IMR-90 (cell line): ENCODE measurements around the gene SAAL1. TPM values are rescaled to one million over a fixed set of nuclear protein-coding genes. Genes with fewer than 3 reads are reported as not detected.

Experiments used
- ATAC-seq: fragments of 200-7000 bp; cut with Tn5 transposase; 2 replicates; pipeline ENCODE4 v1.9.1; 2020; ENCODE audit warnings: low read depth, mild to moderate bottlenecking, moderate library complexity
- BruUV-seq: library from RNA; stranded (reverse); fragments of 400-500 nt; replicated peaks from 2 replicates; lab custom pipeline; 2021; lab: Mats Ljungman, UMichigan
- CTCF ChIA-PET: fragments of 300-600 bp; formaldehyde crosslinking; extraction: SDS; loops from one replicate; lab custom pipeline; 2021; ENCODE audit warnings: antibody characterized with exemption; lab: Yijun Ruan, JAX
- POLR2A ChIA-PET: fragments of 300-600 bp; sonication (Branson Sonifier 250); formaldehyde crosslinking; loops from one replicate; lab custom pipeline; 2022; ENCODE audit warnings: antibody characterized with exemption; ENCODE audit not compliant: unreplicated experiment; lab: Charles Lee
- DNase-seq: peaks from one replicate; pipeline ENCODE4 v3.0.0; 2013
- H2AFZ ChIP-seq: replicated peaks from 2 replicates; pipeline ENCODE3; 2013; ENCODE audit warnings: low read length, mild to moderate bottlenecking; ENCODE audit not compliant: poor library complexity
- H2AK5ac ChIP-seq: 2 replicates; pipeline ENCODE4 v1.6.1; 2013; ENCODE audit warnings: low read depth, low read length, inconsistent platforms
- H2AK9ac ChIP-seq: replicated peaks from 2 replicates; pipeline ENCODE3; 2013; ENCODE audit warnings: mild to moderate bottlenecking, low read depth, low read length, moderate library complexity; ENCODE audit not compliant: poor library complexity
- H2BK120ac ChIP-seq: 2 replicates; pipeline ENCODE4 v1.6.1; 2013; ENCODE audit warnings: low read depth, low read length, inconsistent platforms
- H2BK15ac ChIP-seq: 3 replicates; pipeline ENCODE4 v1.6.1; 2013; ENCODE audit warnings: low read depth, low read length, inconsistent platforms
- H2BK20ac ChIP-seq: 2 replicates; pipeline ENCODE4 v1.6.1; 2013; ENCODE audit warnings: low read depth, mild to moderate bottlenecking, inconsistent platforms, low read length, moderate library complexity
- H2BK5ac ChIP-seq: 2 replicates; pipeline ENCODE4 v1.6.1; 2013; ENCODE audit warnings: mild to moderate bottlenecking, low read depth, low read length, inconsistent platforms; ENCODE audit not compliant: poor library complexity, severe bottlenecking
- H3K14ac ChIP-seq: replicated peaks from 2 replicates; pipeline ENCODE4 v1.6.1; 2013; ENCODE audit warnings: low read depth, low read length, inconsistent platforms
- H3K18ac ChIP-seq: 2 replicates; pipeline ENCODE4 v1.6.1; 2013; ENCODE audit warnings: low read depth, low read length, control low read depth
- H3K23ac ChIP-seq: 2 replicates; pipeline ENCODE4 v1.6.1; 2013; ENCODE audit warnings: low read depth, low read length, inconsistent platforms
- H3K27ac ChIP-seq: 2 replicates; pipeline ENCODE4 v1.5.1; 2013; ENCODE audit warnings: mild to moderate bottlenecking, control low read depth, low read length; ENCODE audit not compliant: insufficient read depth
- H3K27me3 ChIP-seq: 2 replicates; pipeline ENCODE4 v1.6.1; 2013; ENCODE audit warnings: low read length; ENCODE audit not compliant: control insufficient read depth, insufficient read depth
- H3K36me3 ChIP-seq: 2 replicates; pipeline ENCODE4 v1.6.1; 2013; ENCODE audit warnings: low read length, mixed read lengths; ENCODE audit not compliant: control insufficient read depth, insufficient read depth
- H3K4ac ChIP-seq: 2 replicates; pipeline ENCODE4 v1.6.1; 2013; ENCODE audit warnings: low read depth, low read length, inconsistent platforms
- H3K4me1 ChIP-seq: 2 replicates; pipeline ENCODE4 v1.6.1; 2013; ENCODE audit warnings: low read length, mixed read lengths; ENCODE audit not compliant: control insufficient read depth, insufficient read depth
- H3K4me2 ChIP-seq: 2 replicates; pipeline ENCODE4 v1.6.1; 2013; ENCODE audit warnings: low read depth, mild to moderate bottlenecking, control low read depth, low read length, moderate library complexity
- H3K4me3 ChIP-seq: 2 replicates; pipeline ENCODE4 v1.5.1; 2013; ENCODE audit warnings: low read depth, mild to moderate bottlenecking, control low read depth, low read length, moderate library complexity; ENCODE audit not compliant: insufficient read depth
- H3K56ac ChIP-seq: 2 replicates; pipeline ENCODE4 v1.6.1; 2013; ENCODE audit warnings: low read length, inconsistent platforms; ENCODE audit not compliant: insufficient read depth; ENCODE audit errors: extremely low read depth
- H3K79me1 ChIP-seq, 2 experiments: 2 replicates each; pipeline ENCODE4 v1.6.1; 2013; ENCODE audit warnings: low read length in 2 of 2, inconsistent platforms in 1 of 2, low read depth in 1 of 2
- H3K9ac ChIP-seq: 2 replicates; pipeline ENCODE4 v1.6.1; 2013; ENCODE audit warnings: low read depth, low read length, control low read depth
- H3K9me1 ChIP-seq: 2 replicates; pipeline ENCODE4 v1.6.1; 2013; ENCODE audit warnings: low read length, inconsistent platforms; ENCODE audit not compliant: insufficient read depth
- H3K9me3 ChIP-seq: 2 replicates; pipeline ENCODE4 v1.6.1; 2013; ENCODE audit warnings: low read length; ENCODE audit not compliant: control insufficient read depth, insufficient read depth
- H4K20me1 ChIP-seq: 2 replicates; pipeline ENCODE4 v1.6.1; 2013; ENCODE audit warnings: low read length, inconsistent platforms; ENCODE audit not compliant: insufficient read depth
- H4K5ac ChIP-seq: 2 replicates; pipeline ENCODE4 v1.6.1; 2013; ENCODE audit warnings: mild to moderate bottlenecking, low read depth, low read length, control low read depth
- H4K8ac ChIP-seq, 2 experiments: 2 replicates each; pipeline ENCODE4 v1.6.1; 2013; ENCODE audit warnings: low read depth in 2 of 2, low read length in 2 of 2, control low read depth in 1 of 2, inconsistent platforms in 1 of 2
- H4K91ac ChIP-seq: 2 replicates; pipeline ENCODE4 v1.6.1; 2013; ENCODE audit warnings: low read depth, low read length, inconsistent platforms; ENCODE audit not compliant: insufficient read depth
- FOS ChIP-seq: fragments of 150-350 bp; IDR thresholded peaks from 2 replicates; pipeline ENCODE4 v1.6.1; 2016; ENCODE audit warnings: low read depth, low read length
- RAD21 ChIP-seq: IDR thresholded peaks from 2 replicates; pipeline ENCODE4 v1.6.1; 2012; ENCODE audit warnings: low read length, improper control_type of control experiment
- whole genome bisulfite sequencing, 2 experiments: methylation state at CpG; one replicate each; pipeline versions ENCODE4 v1.1.5 to v1.1.7; 2013; ENCODE audit warnings: missing lambda C conversion rate in 2 of 2; ENCODE audit not compliant: insufficient read length in 1 of 2; ENCODE audit errors: extremely low coverage in 2 of 2; 5-methylcytosine and 5-hydroxymethylcytosine counted together
- dilution Hi-C: fragments of 300-500 bp; cut with HindIII; formaldehyde crosslinking; loops from one replicate; pipeline ENCODE4 v1.14.3; 2018; ENCODE audit warnings: low sequenced_read_pairs; ENCODE audit not compliant: unreplicated experiment
- in situ Hi-C: fragments of 300-500 bp; cut with MboI; formaldehyde crosslinking; loops from 3 replicates; pipeline ENCODE4 v1.14.3; 2019; ENCODE audit warnings: low sequenced_read_pairs, inconsistent platforms, mixed read lengths
- intact Hi-C: fragments of 100-400 bp; cut with micrococcal nuclease; formaldehyde crosslinking; loops from 2 replicates; pipeline ENCODE4 v1.10.0; 2022
- polyA plus RNA-seq, 3 experiments: library from polyadenylated mRNA; depleted of rRNA; stranded (reverse); fragments of >200 nt; gene quantifications; 2 replicates each; pipeline ENCODE4 v1.2.3, GENCODE V29; 2012; ENCODE audit warnings: low replicate concordance in 1 of 3
- total RNA-seq: library from RNA; depleted of rRNA; stranded (reverse); fragments of >200 nt; gene quantifications from 2 replicates; pipeline ENCODE4 v1.2.3, GENCODE V29; 2012

The SAAL1 gene
- total and polyA plus RNA-seq, 2 of the 4 experiments (the other 2 are of a cell fraction), result 12.5 to 12.8 TPM

DNA sequence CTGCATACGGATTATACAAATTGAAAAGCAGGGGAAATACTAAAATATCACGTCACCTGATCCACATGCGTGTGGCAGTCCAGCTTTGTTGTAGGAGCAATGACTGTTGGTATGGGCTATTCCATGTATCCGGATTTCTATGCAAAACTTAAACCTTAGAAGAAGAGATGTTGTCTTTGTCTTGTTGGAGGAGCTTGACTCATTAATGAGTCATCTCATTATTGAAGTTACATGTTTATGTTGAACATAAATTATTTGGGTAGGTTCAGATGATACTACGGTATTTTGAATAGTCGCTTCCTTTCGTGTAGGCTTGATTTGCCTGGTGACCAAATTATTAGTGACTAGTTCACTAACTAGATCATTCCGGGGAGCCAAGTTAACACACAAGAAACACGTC is 806 bp upstream of the SAAL1 start:
- H2BK120ac ChIP-seq, result no peak overlapping the region
- H4K8ac ChIP-seq, result no peak overlapping the region
- H3K4me2 ChIP-seq, result peak overlapping the region; percentile 26; the same call in 1 of the 2 replicates
- H4K20me1 ChIP-seq, result no peaks in the 10 kb centered on the region
- no peak overlapping the region for H2AK5ac ChIP-seq
- no peak overlapping the region for H3K4me3 ChIP-seq
- H3K9me1 ChIP-seq, result no peaks in the 10 kb centered on the region; the same call in 1 of the 2 replicates
- no peak overlapping the region for H2BK20ac ChIP-seq
- peaks cover 4% of the 10 kb centered on the region; the same call in 1 of the 2 replicates for H3K4me1 ChIP-seq
- H3K27me3 ChIP-seq, result peaks cover 1% of the 10 kb centered on the region; the same call in 1 of the 2 replicates
- H3K36me3 ChIP-seq, result peaks cover 4% of the 10 kb centered on the region; the same call in 1 of the 2 replicates
- H4K5ac ChIP-seq, result no peak overlapping the region
- no peak overlapping the region for H3K56ac ChIP-seq
- no peaks in the 10 kb centered on the region for H3K9me3 ChIP-seq
- H2BK5ac ChIP-seq, result no peak overlapping the region
- H2AFZ ChIP-seq, result no peak overlapping the region
- ChIA-PET POLR2A (no interaction called here), CTCF (interaction anchor here (0.8 to 1.8 kb wide), 7 partner anchors 8 to 400 kb away, joined by 3 to 13 read pairs (median 4); no protein-coding TSS in a partner anchor)
- ATAC-seq (no peak), DNase-seq (peak; percentile 65)
- no TSS peak for BruUV-seq
- H3K18ac ChIP-seq, result no peak overlapping the region
- H3K14ac ChIP-seq, result no peak overlapping the region
- WGBS, 2 experiments, result 80% methylated on average over 2 of the region's 9 CpGs; no CpG with 5 or more reads in 1 of the 2 experiments
- in situ Hi-C loops (no loop called here), dilution Hi-C loops (no loop called here), intact Hi-C loops (loop anchor here (1.0 to 10.0 kb wide), 3 partner anchors 94 to 372 kb away; partner anchors contain the start of genes KCNC1 and SERGEF)
- peaks cover 20 to 22% of the 10 kb centered on the region in 2 experiments for H3K79me1 ChIP-seq
- H3K23ac ChIP-seq, result no peak overlapping the region
- H3K9ac ChIP-seq, result no peak overlapping the region
- H4K91ac ChIP-seq, result no peak overlapping the region
- no peak overlapping the region for H3K4ac ChIP-seq
- no peak overlapping the region for H3K27ac ChIP-seq
- no peak overlapping the region for H2AK9ac ChIP-seq
- H2BK15ac ChIP-seq, result no peak overlapping the region
- TF ChIP-seq FOS (0 out of 2 replicates have a peak, but pooled peaks have one; percentile 41), RAD21 (no peak)
